Right ventricle myocardium superior (tissue), 1 donor: ENCODE results near the gene CLNK. TPM values are rescaled to one million over a fixed set of nuclear protein-coding genes. Genes with fewer than 3 reads are reported as not detected.

Experiments
- ATAC-seq: fragments of 200-7000 bp; cut with Tn5 transposase; one replicate; pipeline ENCODE4 v1.9.1; 2020; ENCODE audit warnings: mild to moderate bottlenecking; ENCODE audit not compliant: poor library complexity
- DNase-seq: peaks from one replicate; pipeline ENCODE4 v3.0.0-alpha.2; 2020
- intact Hi-C: fragments of 100-400 bp; cut with DNase I; formaldehyde crosslinking; loops from one replicate; pipeline ENCODE4 v1.11.2; 2022
- total RNA-seq: library from RNA; stranded (reverse); fragmentation: NEBNext Ultra II Directional; extraction: Animal tissue kit (Norgen Biotek cat#: 25700); gene quantifications from one replicate; pipeline ENCODE4 v1.2.1, GENCODE V29; 2021
- donor health status: DM: no; HTN: yes; CAD: no; lungs with severe emphysema.

The CLNK gene
- total RNA-seq, 1 donor from 2014 or later, result not detected

GRCh38 chr4:10495651-10496050, 188.9 kb downstream of the CLNK start:
- DNase-seq (no peak), ATAC-seq (no peak)
- intact Hi-C loops, result no loop called here

GRCh38 chr4:10492464-10492863, 192.1 kb downstream of the CLNK start:
- ATAC-seq (no peak), DNase-seq (no peak)
- intact Hi-C loops, result no loop called here

- ATAC-seq, result no peak
- intact Hi-C loops, result no loop called here
- DNase-seq, result no peak
These were observed 193.2 kb downstream of the CLNK start for GRCh38 chr4:10491401-10491800.

GRCh38 chr4:10490996-10491395, 193.6 kb downstream of the CLNK start:
- intact Hi-C loops, result no loop called here
- DNase-seq (no peak), ATAC-seq (no peak)

- DNase-seq, result no peak
- intact Hi-C loops, result no loop called here
- ATAC-seq, result no peak
These were observed 201.7 kb downstream of the CLNK start for GRCh38 chr4:10482913-10483312.

GRCh38 chr4:10480616-10481015, 204.0 kb downstream of the CLNK start:
- no peak for ATAC-seq
- no peak for DNase-seq
- intact Hi-C loops, result no loop called here

- intact Hi-C loops, result no loop called here
- ATAC-seq (no peak), DNase-seq (no peak)
These were observed 205.9 kb downstream of the CLNK start for GRCh38 chr4:10478621-10479020.

GRCh38 chr4:10470505-10470904, 214.1 kb downstream of the CLNK start:
- intact Hi-C loops, result no loop called here
- ATAC-seq, result no peak
- DNase-seq, result no peak

GRCh38 chr4:10466161-10466560, 218.4 kb downstream of the CLNK start:
- intact Hi-C loops, result no loop called here
- ATAC-seq, result no peak
- DNase-seq, result no peak

GRCh38 chr4:10462876-10463275, 221.7 kb downstream of the CLNK start:
- intact Hi-C loops, result no loop called here
- ATAC-seq, result no peak
- DNase-seq, result no peak

- ATAC-seq (no peak), DNase-seq (no peak)
- intact Hi-C loops, result loop anchor here (2.0 kb wide), 1 partner anchor 77 kb away; no protein-coding TSS in a partner anchor
These were observed 222.6 kb downstream of the CLNK start for GRCh38 chr4:10461850-10462400.

GRCh38 chr4:10461091-10461849, 223.3 kb downstream of the CLNK start:
- DNase-seq (peak; percentile 73), ATAC-seq (peak; percentile 84)
- intact Hi-C loops, result loop anchor here (2.0 kb wide), 1 partner anchor 78 kb away; no protein-coding TSS in a partner anchor

- ATAC-seq, result no peak
- intact Hi-C loops, result loop anchor here (2.0 kb wide), 1 partner anchor 78 kb away; no protein-coding TSS in a partner anchor
These were observed 224.1 kb downstream of the CLNK start for GRCh38 chr4:10460313-10461047.

GRCh38 chr4:10459305-10459704, 225.3 kb downstream of the CLNK start:
- no peak for DNase-seq
- intact Hi-C loops, result no loop called here
- no peak for ATAC-seq

More at GRCh38 chr4:10460313-10461047, 224.1 kb downstream of the CLNK start:
- DNase-seq, result no peak

GRCh38 chr4:10458177-10458576, 226.4 kb downstream of the CLNK start:
- no peak for DNase-seq
- intact Hi-C loops, result no loop called here
- no peak for ATAC-seq

GRCh38 chr4:10457255-10457801, 227.2 kb downstream of the CLNK start, which contains the start of gene ZNF518B:
Gene ZNF518B, minus strand, starts transcription at chr4:10457426. Its CDS starts 11,098 bp downstream, at chr4:10446328.
- intact Hi-C loops, result no loop called here
- DNase-seq (peak; percentile 85), ATAC-seq (peak; percentile 96)

- peak; percentile 63 for ATAC-seq
- peak; percentile 73 for DNase-seq
- intact Hi-C loops, result no loop called here
These were observed 227.8 kb downstream of the CLNK start for GRCh38 chr4:10456595-10457254.

GRCh38 chr4:10456260-10456594, 228.3 kb downstream of the CLNK start:
- intact Hi-C loops, result no loop called here
- ATAC-seq (no peak), DNase-seq (no peak)

GRCh38 chr4:10455133-10455532, 229.4 kb downstream of the CLNK start:
- DNase-seq (no peak), ATAC-seq (no peak)
- intact Hi-C loops, result no loop called here
